Small intestine (tissue), 7 donors: ENCODE data around the gene CIAO1. TPM values are rescaled to one million over a fixed set of nuclear protein-coding genes. Genes with fewer than 3 reads are reported as not detected.

ENCODE experiments used
- DNase-seq, 2 donors: peaks; one replicate each; pipeline versions ENCODE4 v3.0.0 to v3.0.0-alpha.2; 2013
- FAIRE-seq: peaks from 2 replicates; lab custom pipeline; 2012; peaks lifted over from hg19 to GRCh38; lab: Jason Lieb, UNC
- H3K27ac ChIP-seq, 3 donors: one replicate each; pipeline ENCODE4 v1.5.1; 2013; ENCODE audit warnings: low read length in 2 of 3, mild to moderate bottlenecking in 2 of 3, control low read depth in 1 of 3, inconsistent platforms in 1 of 3, low read depth in 1 of 3, moderate library complexity in 1 of 3
- H3K27me3 ChIP-seq, 3 donors: one replicate each; pipeline ENCODE4 v1.6.1; 2013; ENCODE audit warnings: low read length in 3 of 3, inconsistent platforms in 1 of 3; ENCODE audit not compliant: control insufficient read depth in 3 of 3, insufficient read depth in 3 of 3
- H3K36me3 ChIP-seq, 3 donors: one replicate each; pipeline ENCODE4 v1.6.1; 2013; ENCODE audit warnings: low read length in 3 of 3, inconsistent platforms in 1 of 3, low read depth in 1 of 3, mild to moderate bottlenecking in 1 of 3, moderate library complexity in 1 of 3; ENCODE audit not compliant: control insufficient read depth in 3 of 3, insufficient read depth in 2 of 3
- H3K4me1 ChIP-seq, 3 donors: one replicate each; pipeline ENCODE4 v1.6.1; 2013; ENCODE audit warnings: low read length in 2 of 3, inconsistent platforms in 1 of 3, low read depth in 1 of 3, mild to moderate bottlenecking in 1 of 3, moderate library complexity in 1 of 3; ENCODE audit not compliant: control insufficient read depth in 3 of 3, insufficient read depth in 2 of 3
- H3K4me3 ChIP-seq, 3 donors: one replicate each; pipeline ENCODE4 v1.5.1; 2013; ENCODE audit warnings: low read length in 3 of 3, control low read depth in 1 of 3, inconsistent platforms in 1 of 3, low read depth in 1 of 3, mild to moderate bottlenecking in 1 of 3, moderate library complexity in 1 of 3
- H3K9me3 ChIP-seq, 2 donors: one replicate each; pipeline ENCODE4 v1.6.1; 2013; ENCODE audit warnings: low read depth in 1 of 2, low read length in 1 of 2; ENCODE audit not compliant: control insufficient read depth in 2 of 2, insufficient read depth in 1 of 2
- WGBS, 3 donors: extraction: QIAGEN DNeasy Blood & Tissue Kit; methylation state at CpG; one replicate each; pipeline ENCODE4 v1.1.7; 2013; 5-methylcytosine and 5-hydroxymethylcytosine counted together
- polyA plus RNA-seq, 4 donors: library from polyadenylated mRNA; stranded (reverse) in 3 of 4; unstranded in 1 of 4; fragments of 200-250 nt in 3 of 4; fragments of 120-200 nt in 1 of 4; gene quantifications; one replicate each; pipeline versions ENCODE4 v1.2.1 to v1.2.3, GENCODE V29; 2013
- donor health status: healthy with polysubstance abuse.
- donor health status: control.
- donor health status: control.
- donor health status: Bipolar disorder and iron deficiency.
- donor health status: healthy.

Gene CIAO1
- polyA plus RNA-seq, 4 donors = 50.3 to 73.2 (median 56.6) TPM

GRCh38 chr2:96301865-96302264 lies 35.8 kb downstream of the CIAO1 start:
- H3K27ac ChIP-seq = no peak overlapping the region
- H3K9me3 ChIP-seq = no peaks in the 10 kb centered on the region
- DNase-seq (no peak), FAIRE-seq (no peak)
- 69 to 90% (median 77%) methylated on average over 1 of the region's 1 CpG for WGBS, 3 donors
- peaks cover 30 to 51% (median 30%) of the 10 kb centered on the region in 3 donors for H3K36me3 ChIP-seq
- no peaks in the 10 kb centered on the region for H3K27me3 ChIP-seq
- no peak overlapping the region for H3K4me3 ChIP-seq
- H3K4me1 ChIP-seq = peaks cover 2 to 11% (median 4%) of the 10 kb centered on the region in 3 donors

GRCh38 chr2:96304606-96305005 lies 38.6 kb downstream of the CIAO1 start:
- 58 to 65% (median 62%) methylated on average over 11 of the region's 11 CpGs for WGBS, 3 donors

GRCh38 chr2:96305091-96305978 lies 39.3 kb downstream of the CIAO1 start, which contains the start of gene SNRNP200:
Gene SNRNP200 (minus strand): TSS chr2:96305546. CDS start chr2:96305437, 109 bp downstream.
- 1% methylated on average over 58 to 61 of the region's 61 CpGs for WGBS, 3 donors
- no peaks in the 10 kb centered on the region for H3K9me3 ChIP-seq
- H3K4me1 ChIP-seq = peaks cover 2 to 11% (median 4%) of the 10 kb centered on the region in 3 donors
- FAIRE-seq = no peak
- peak within 1 kb of the TSS; percentile 55 to 98 (median 83) for H3K4me3 ChIP-seq
- DNase-seq = peak; percentile 91 to 94
- H3K27me3 ChIP-seq = no peaks in the 10 kb centered on the region
- peak within 1 kb of the TSS; percentile 56 to 86 (median 85) for H3K27ac ChIP-seq
- H3K36me3 ChIP-seq = peaks cover 12 to 28% (median 18%) of the 10 kb centered on the region in 3 donors

More at GRCh38 chr2:96304606-96305005, 38.6 kb downstream of the CIAO1 start:
- DNase-seq = no peak
- Histone ChIP-seq H3K4me1 (peaks cover 2 to 11% (median 4%) of the 10 kb centered on the region in 3 donors), H3K27me3 (no peaks in the 10 kb centered on the region), H3K4me3 (peak overlapping the region in 2 of 3 donors; percentile 83 to 98), H3K36me3 (peaks cover 12 to 33% (median 18%) of the 10 kb centered on the region in 3 donors), H3K9me3 (no peaks in the 10 kb centered on the region), H3K27ac (peak overlapping the region in 1 of 3 donors; percentile 86)
- no peak for FAIRE-seq

GRCh38 chr2:96305979-96306308 lies 39.9 kb downstream of the CIAO1 start:
- Histone ChIP-seq H3K27ac (peak overlapping the region; percentile 56 to 86 (median 85)), H3K27me3 (no peaks in the 10 kb centered on the region), H3K9me3 (no peaks in the 10 kb centered on the region), H3K36me3 (peaks cover 10 to 24% (median 13%) of the 10 kb centered on the region in 3 donors), H3K4me1 (peaks cover 2 to 11% (median 4%) of the 10 kb centered on the region in 3 donors), H3K4me3 (peak overlapping the region; percentile 55 to 98 (median 83))
- DNase-seq = no peak
- FAIRE-seq = no peak
- 15 to 20% (median 15%) methylated on average over 9 of the region's 9 CpGs for WGBS, 3 donors

DNA sequence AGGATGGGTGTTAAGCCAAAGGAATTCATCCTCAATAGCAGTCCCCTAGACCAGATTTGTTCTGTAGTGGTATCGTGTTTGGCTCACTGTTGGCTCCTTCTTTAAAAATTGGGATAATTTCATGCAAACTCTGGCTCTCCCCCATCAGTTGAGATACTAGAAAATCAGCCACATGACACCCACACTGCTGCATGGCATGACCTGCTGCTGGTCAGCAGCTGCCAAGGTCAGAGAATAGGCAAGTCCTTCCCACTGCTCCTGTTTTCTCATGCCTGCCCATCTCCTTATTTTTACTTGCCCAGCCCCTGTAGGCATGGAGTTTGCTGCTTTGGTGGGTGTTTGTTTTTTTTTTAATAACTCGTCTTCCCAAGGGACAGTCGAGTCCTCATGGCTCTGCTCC lies 40.3 kb downstream of the CIAO1 start:
- Histone ChIP-seq H3K9me3 (no peaks in the 10 kb centered on the region), H3K36me3 (peaks cover 6 to 21% (median 9%) of the 10 kb centered on the region in 3 donors), H3K4me1 (peaks cover 2 to 11% (median 4%) of the 10 kb centered on the region in 3 donors), H3K27ac (peak overlapping the region in 1 of 3 donors; percentile 85), H3K27me3 (no peaks in the 10 kb centered on the region), H3K4me3 (peak overlapping the region; percentile 55 to 98 (median 83))
- DNase-seq = no peak
- no peak for FAIRE-seq
- WGBS, 3 donors = 83 to 88% (median 86%) methylated on average over 3 of the region's 3 CpGs

DNA sequence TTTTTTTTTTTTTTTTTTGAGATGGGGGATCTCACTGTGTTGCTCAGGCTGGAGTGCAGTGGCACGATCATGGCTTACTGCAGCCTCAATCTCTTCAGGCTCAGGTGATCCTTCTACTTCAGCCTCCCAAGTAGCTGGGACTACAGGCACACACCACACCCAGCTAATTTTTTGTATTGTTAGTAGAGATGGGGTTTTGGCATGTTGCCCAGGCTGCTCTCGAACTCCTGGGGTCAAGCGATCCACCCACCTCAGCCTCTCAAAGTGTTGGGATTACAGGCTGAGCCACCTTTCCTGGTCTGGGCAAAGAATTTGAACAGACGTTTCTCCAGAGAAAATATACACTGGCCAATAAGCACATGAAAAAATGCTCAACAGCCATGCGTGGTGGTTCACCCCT lies 42.2 kb downstream of the CIAO1 start:
- Histone ChIP-seq H3K27ac (no peak overlapping the region), H3K9me3 (no peaks in the 10 kb centered on the region), H3K4me3 (no peak overlapping the region), H3K27me3 (no peaks in the 10 kb centered on the region), H3K36me3 (peaks cover under 1 to 5% (median 4%) of the 10 kb centered on the region in 3 donors), H3K4me1 (peaks cover 2 to 11% (median 4%) of the 10 kb centered on the region in 3 donors)
- 76 to 83% (median 80%) methylated on average over 5 of the region's 5 CpGs for WGBS, 3 donors
- FAIRE-seq (no peak), DNase-seq (no peak)

- H3K9me3 ChIP-seq = no peaks in the 10 kb centered on the region
- DNase-seq = no peak
- H3K27ac ChIP-seq = peak overlapping the region in 1 of 3 donors; percentile 27
- no peaks in the 10 kb centered on the region for H3K4me1 ChIP-seq
- no peaks in the 10 kb centered on the region for H3K36me3 ChIP-seq
- FAIRE-seq = no peak
- WGBS, 3 donors = 75 to 82% (median 81%) methylated on average over 3 of the region's 3 CpGs
- peaks cover 0 to 28% (median 0%) of the 10 kb centered on the region in 3 donors for H3K27me3 ChIP-seq
- no peak overlapping the region for H3K4me3 ChIP-seq
Measured at GRCh38 chr2:96315005-96315399, 49.0 kb downstream of the CIAO1 start.

- WGBS, 3 donors = 60 to 79% (median 66%) methylated on average over 7 of the region's 7 CpGs
- Histone ChIP-seq H3K36me3 (no peaks in the 10 kb centered on the region), H3K4me1 (no peaks in the 10 kb centered on the region), H3K4me3 (no peak overlapping the region), H3K27me3 (peaks cover 0 to 32% (median 0%) of the 10 kb centered on the region in 3 donors), H3K9me3 (no peaks in the 10 kb centered on the region), H3K27ac (peak overlapping the region in 1 of 3 donors; percentile 47)
- peak in 1 of 2 donors; percentile 39 for DNase-seq
- no peak for FAIRE-seq
Measured at GRCh38 chr2:96315400-96316071, 49.5 kb downstream of the CIAO1 start.
